ENCODE data around the gene ILF3. TPM values are rescaled to one million over a fixed set of nuclear protein-coding genes. Genes with fewer than 3 reads are reported as not detected.

The ILF3 gene
- total RNA-seq, 1 experiment from 2014 or later: 430 TPM

DNA sequence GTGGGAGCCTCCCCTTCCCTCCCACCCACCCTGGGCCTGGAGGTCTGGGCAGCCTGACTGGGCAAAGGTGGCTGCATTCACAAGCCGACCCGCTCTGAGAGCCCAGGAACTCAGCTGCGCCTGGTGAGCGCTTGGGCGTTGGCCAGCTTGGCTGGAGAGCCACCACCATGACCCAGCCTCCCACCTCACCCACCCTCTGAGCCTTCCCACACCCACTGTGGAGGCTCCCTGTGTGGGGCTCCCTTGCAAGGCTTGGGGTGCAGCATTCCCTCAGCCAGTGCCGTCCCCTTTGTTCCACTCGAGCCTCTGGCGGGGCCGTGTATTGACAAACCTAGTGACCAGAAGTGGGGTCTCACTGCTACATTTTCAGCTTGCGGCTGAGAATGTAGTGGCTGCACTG lies 32.0 kb downstream of the ILF3 start:
- intact Hi-C loops (cut with micrococcal nuclease): no loop called here
- BruUV-seq (replicated peaks): no TSS peak

DNA sequence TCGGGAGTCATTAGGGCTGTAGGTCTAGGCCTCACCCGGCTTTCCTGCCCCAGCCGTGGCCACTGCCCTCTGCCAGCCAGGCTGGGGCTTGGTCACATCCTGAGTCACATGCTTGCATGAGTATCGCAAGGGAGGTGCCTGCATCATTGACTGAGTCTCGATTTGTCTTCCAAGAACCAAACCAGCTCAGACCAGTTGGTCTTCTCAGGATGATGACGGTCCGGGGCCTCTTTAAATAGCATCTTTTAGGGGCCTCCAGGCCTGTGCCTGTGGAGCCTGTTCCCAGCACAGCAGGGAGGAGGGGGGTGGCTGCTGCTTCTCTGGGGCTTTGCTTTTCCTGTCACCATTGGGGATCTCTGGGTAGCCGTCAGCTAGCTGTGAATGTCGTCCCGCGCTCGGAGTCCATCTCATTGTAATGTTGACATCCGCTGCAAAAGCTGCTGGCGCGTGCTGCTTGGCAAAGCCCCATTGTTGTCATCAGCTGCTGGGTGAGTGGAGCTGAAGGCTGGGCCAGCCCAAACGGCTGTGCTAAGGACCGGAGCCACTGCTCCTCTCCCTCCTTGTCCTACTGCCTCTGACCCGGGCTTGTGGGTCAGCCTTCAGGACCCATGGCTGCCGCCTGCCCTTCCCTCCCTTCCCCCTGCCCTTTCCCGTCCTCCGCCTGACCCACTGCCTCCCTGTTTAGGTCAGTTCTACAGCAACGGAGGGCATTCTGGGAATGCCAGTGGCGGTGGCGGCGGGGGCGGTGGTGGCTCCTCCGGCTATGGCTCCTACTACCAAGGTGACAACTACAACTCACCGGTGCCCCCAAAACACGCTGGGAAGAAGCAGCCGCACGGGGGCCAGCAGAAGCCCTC lies 32.7 kb downstream of the ILF3 start:
- H3K4me3 ChIP-seq (replicated peaks in 1 of 2; ENCODE audit: low read depth in 1 of 2, low read length in 2 of 2): no peak overlapping the region
- ATAC-seq (no peak), DNase-seq (ENCODE audit: low read depth, low spot score) (no peak)
- ChIA-PET RAD21 (ENCODE audit: low non-redundant PET in 1 of 2, low total read pairs in 2 of 2, uncharacterized antibody in 2 of 2, unreplicated experiment in 2 of 2) (no interaction called here), CTCF (interaction anchor here (0.6 kb wide), 1 partner anchor 109 kb away, joined by 3 read pairs; no protein-coding TSS in a partner anchor), POLR2A (no interaction called here)
- no peak overlapping the region for H3K4me2 ChIP-seq (ENCODE audit: low read length)
- BruUV-seq (replicated peaks): no TSS peak
- H3K4me1 ChIP-seq (ENCODE audit: control insufficient read depth in 1 of 2, insufficient read depth in 2 of 2, low read length in 2 of 2): no peaks in the 10 kb centered on the region
- H3K27me3 ChIP-seq (ENCODE audit: insufficient read depth, low read length): no peaks in the 10 kb centered on the region
- H3K9ac ChIP-seq (ENCODE audit: low read length): no peak overlapping the region
- H3K9me2 ChIP-seq (ENCODE audit: insufficient read depth): no peaks in the 10 kb centered on the region
- peaks cover 9% of the 10 kb centered on the region; the same call in 1 of the 2 replicates for H4K20me1 ChIP-seq (ENCODE audit: insufficient read depth)
- H3K9me3 ChIP-seq (ENCODE audit: control insufficient read depth in 1 of 2, insufficient read depth in 1 of 2, low read depth in 1 of 2, low read length in 2 of 2): no peaks in the 10 kb centered on the region
- intact Hi-C loops (cut with micrococcal nuclease): no loop called here
- no peak overlapping the region for H3K27ac ChIP-seq (ENCODE audit: low read depth, low read length)
- no peak overlapping the region for H2AFZ ChIP-seq (ENCODE audit: low read depth, low read length, poor library complexity, severe bottlenecking)
- no peak for TF ChIP-seq EZH2 (IDR thresholded peaks at IDR 0.05)
- no peak for TF ChIP-seq ELF1 (IDR thresholded peaks at IDR 0.05; ENCODE audit: borderline replicate concordance, low read depth)
- TF ChIP-seq FOSL1 (IDR thresholded peaks at IDR 0.05; ENCODE audit: low read depth): no peak
- TF ChIP-seq, protein P1, sequence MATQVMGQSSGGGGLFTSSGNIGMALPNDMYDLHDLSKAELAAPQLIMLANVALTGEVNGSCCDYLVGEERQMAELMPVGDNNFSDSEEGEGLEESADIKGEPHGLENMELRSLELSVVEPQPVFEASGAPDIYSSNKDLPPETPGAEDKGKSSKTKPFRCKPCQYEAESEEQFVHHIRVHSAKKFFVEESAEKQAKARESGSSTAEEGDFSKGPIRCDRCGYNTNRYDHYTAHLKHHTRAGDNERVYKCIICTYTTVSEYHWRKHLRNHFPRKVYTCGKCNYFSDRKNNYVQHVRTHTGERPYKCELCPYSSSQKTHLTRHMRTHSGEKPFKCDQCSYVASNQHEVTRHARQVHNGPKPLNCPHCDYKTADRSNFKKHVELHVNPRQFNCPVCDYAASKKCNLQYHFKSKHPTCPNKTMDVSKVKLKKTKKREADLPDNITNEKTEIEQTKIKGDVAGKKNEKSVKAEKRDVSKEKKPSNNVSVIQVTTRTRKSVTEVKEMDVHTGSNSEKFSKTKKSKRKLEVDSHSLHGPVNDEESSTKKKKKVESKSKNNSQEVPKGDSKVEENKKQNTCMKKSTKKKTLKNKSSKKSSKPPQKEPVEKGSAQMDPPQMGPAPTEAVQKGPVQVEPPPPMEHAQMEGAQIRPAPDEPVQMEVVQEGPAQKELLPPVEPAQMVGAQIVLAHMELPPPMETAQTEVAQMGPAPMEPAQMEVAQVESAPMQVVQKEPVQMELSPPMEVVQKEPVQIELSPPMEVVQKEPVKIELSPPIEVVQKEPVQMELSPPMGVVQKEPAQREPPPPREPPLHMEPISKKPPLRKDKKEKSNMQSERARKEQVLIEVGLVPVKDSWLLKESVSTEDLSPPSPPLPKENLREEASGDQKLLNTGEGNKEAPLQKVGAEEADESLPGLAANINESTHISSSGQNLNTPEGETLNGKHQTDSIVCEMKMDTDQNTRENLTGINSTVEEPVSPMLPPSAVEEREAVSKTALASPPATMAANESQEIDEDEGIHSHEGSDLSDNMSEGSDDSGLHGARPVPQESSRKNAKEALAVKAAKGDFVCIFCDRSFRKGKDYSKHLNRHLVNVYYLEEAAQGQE (IDR thresholded peaks at IDR 0.05; ENCODE audit: low read depth): no peak
- TF ChIP-seq SP1 (IDR thresholded peaks at IDR 0.05; ENCODE audit: low read depth): no peak
- no peak for TF ChIP-seq POLR2AphosphoS5 (IDR thresholded peaks at IDR 0.05; ENCODE audit: low read depth, low read length)
- TF ChIP-seq EGR1 (IDR thresholded peaks at IDR 0.05; ENCODE audit: low read depth): no peak
- no peak for TF ChIP-seq JUND (IDR thresholded peaks at IDR 0.05)
- TF ChIP-seq TCF7L2 (IDR thresholded peaks at IDR 0.05; ENCODE audit: borderline replicate concordance, extremely low read depth, insufficient read depth, insufficient read length): no peak
- no peak for TF ChIP-seq ZFX (IDR thresholded peaks at IDR 0.05)
- no peak for TF ChIP-seq CBX3 (IDR thresholded peaks at IDR 0.05; ENCODE audit: low read depth)
- no peak for TF ChIP-seq EZH2phosphoT487 (IDR thresholded peaks at IDR 0.05; ENCODE audit: borderline replicate concordance)
- TF ChIP-seq, protein P2, sequence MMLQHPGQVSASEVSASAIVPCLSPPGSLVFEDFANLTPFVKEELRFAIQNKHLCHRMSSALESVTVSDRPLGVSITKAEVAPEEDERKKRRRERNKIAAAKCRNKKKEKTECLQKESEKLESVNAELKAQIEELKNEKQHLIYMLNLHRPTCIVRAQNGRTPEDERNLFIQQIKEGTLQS (IDR thresholded peaks at IDR 0.05): no peak
- TF ChIP-seq YY1 (IDR thresholded peaks at IDR 0.05; ENCODE audit: extremely low read depth, insufficient replicate concordance, low read depth, low read length): no peak
- peaks cover 70% of the 10 kb centered on the region for H3K79me2 ChIP-seq (ENCODE audit: insufficient read depth, low read length)
- peaks cover 75 to 83% of the 10 kb centered on the region in 2 experiments for H3K36me3 ChIP-seq (ENCODE audit: control insufficient read depth in 1 of 2, insufficient read depth in 2 of 2, low read length in 2 of 2)

More for the DNA sequence above, 32.0 kb downstream of the ILF3 start:
- Histone ChIP-seq H2AFZ (ENCODE audit: low read depth, low read length, poor library complexity, severe bottlenecking) (no peak overlapping the region), H3K36me3 (ENCODE audit: control insufficient read depth in 1 of 2, insufficient read depth in 2 of 2, low read length in 2 of 2) (peaks cover 75 to 83% of the 10 kb centered on the region in 2 experiments), H3K9ac (ENCODE audit: low read length) (no peak overlapping the region), H3K4me1 (ENCODE audit: control insufficient read depth in 1 of 2, insufficient read depth in 2 of 2, low read length in 2 of 2) (no peaks in the 10 kb centered on the region), H4K20me1 (ENCODE audit: insufficient read depth) (peaks cover 9% of the 10 kb centered on the region; the same call in 1 of the 2 replicates), H3K4me2 (ENCODE audit: low read length) (no peak overlapping the region), H3K9me2 (ENCODE audit: insufficient read depth) (no peaks in the 10 kb centered on the region), H3K4me3 (replicated peaks in 1 of 2; ENCODE audit: low read depth in 1 of 2, low read length in 2 of 2) (no peak overlapping the region), H3K27me3 (ENCODE audit: insufficient read depth, low read length) (no peaks in the 10 kb centered on the region), H3K9me3 (ENCODE audit: control insufficient read depth in 1 of 2, insufficient read depth in 1 of 2, low read depth in 1 of 2, low read length in 2 of 2) (no peaks in the 10 kb centered on the region), H3K27ac (ENCODE audit: low read depth, low read length) (no peak overlapping the region), H3K79me2 (ENCODE audit: insufficient read depth, low read length) (peaks cover 77% of the 10 kb centered on the region)
- DNase-seq (ENCODE audit: low read depth, low spot score): no peak
- no peak for ATAC-seq
- no peak for TF ChIP-seq SP1 (IDR thresholded peaks at IDR 0.05; ENCODE audit: low read depth)
- TF ChIP-seq, protein P2 (IDR thresholded peaks at IDR 0.05): no peak
- ChIA-PET RAD21 (ENCODE audit: low non-redundant PET in 1 of 2, low total read pairs in 2 of 2, uncharacterized antibody in 2 of 2, unreplicated experiment in 2 of 2) (no interaction called here), POLR2A (no interaction called here), CTCF (interaction anchor here (0.6 kb wide), 1 partner anchor 109 kb away, joined by 3 read pairs; no protein-coding TSS in a partner anchor)
